GM12875 (cell line): ENCODE results near the gene TBX1.
A peak's percentile ranks its signal among the peaks of the same experiment; 100 is the strongest.

Experiments used
- H3K4me3 ChIP-seq: one replicate; pipeline ENCODE4 v1.5.1; 2011; ENCODE audit warnings: low read depth, low read length, control low read depth
- TF ChIP-seq, protein P1 (sequence below): IDR thresholded peaks from 2 replicates; pipeline ENCODE4 v1.5.1; 2011; ENCODE audit warnings: low read depth, mild to moderate bottlenecking, control low read depth, inconsistent platforms, low read length, moderate library complexity, borderline replicate concordance; ENCODE audit not compliant: insufficient read depth

Gene TBX1

DNA sequence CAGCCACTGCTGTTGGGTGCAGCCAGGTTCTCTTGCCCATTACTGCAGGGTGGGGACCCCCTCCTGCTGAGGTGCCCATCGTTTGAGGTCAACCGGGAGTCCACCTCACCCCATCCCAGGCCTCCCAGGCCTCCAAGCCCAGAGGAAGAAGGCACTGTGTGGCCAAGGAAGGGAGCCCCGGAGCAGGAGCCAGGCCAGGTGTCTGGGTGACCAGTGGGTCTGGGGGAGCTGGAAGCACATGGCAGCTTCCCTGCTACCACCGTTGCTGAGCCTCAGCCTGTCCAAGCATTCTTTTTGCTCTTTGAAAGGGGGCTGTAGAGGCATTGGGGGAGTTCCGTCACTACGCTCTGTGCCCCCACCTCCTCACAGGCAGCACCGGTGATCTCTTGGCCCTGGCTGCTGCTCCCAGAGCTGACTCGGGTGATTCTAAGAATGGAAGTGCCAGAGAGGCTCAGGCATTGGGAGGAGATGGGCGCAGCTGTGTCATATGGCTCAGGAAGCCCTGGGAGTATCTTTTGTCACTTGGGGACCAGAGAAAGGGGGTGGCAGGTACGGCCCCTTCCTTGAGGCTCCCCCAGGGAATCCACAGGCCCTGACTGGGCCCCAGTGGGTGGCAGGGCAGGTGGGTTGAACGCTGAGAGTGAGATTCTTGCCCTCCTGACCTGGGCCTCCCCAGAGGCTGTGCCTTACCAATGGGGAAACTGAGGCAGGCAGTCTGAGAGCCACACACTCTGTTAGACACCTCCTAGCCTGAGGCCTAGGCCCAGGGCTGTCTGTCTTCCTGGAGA, 44.3 kb upstream of the TBX1 start:
- TF ChIP-seq, protein P1, sequence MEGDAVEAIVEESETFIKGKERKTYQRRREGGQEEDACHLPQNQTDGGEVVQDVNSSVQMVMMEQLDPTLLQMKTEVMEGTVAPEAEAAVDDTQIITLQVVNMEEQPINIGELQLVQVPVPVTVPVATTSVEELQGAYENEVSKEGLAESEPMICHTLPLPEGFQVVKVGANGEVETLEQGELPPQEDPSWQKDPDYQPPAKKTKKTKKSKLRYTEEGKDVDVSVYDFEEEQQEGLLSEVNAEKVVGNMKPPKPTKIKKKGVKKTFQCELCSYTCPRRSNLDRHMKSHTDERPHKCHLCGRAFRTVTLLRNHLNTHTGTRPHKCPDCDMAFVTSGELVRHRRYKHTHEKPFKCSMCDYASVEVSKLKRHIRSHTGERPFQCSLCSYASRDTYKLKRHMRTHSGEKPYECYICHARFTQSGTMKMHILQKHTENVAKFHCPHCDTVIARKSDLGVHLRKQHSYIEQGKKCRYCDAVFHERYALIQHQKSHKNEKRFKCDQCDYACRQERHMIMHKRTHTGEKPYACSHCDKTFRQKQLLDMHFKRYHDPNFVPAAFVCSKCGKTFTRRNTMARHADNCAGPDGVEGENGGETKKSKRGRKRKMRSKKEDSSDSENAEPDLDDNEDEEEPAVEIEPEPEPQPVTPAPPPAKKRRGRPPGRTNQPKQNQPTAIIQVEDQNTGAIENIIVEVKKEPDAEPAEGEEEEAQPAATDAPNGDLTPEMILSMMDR = no peak
- no peak overlapping the region for H3K4me3 ChIP-seq

DNA sequence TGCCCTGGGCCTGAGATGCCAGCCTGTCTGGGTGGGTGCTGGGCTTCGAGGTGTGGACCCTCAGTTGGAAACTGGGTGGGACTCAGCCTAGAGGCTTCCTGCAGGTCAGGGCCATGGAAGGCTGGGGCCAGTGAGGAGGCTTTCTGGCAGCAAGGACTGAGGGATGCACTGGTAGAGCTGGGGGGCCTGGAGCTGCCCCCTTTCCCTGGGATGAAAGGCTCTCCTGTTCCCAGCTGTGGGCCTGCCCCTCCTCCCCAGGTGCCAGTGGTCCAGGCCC, 43.8 kb upstream of the TBX1 start:
- no peak overlapping the region for H3K4me3 ChIP-seq
- TF ChIP-seq, protein P1 = no peak

DNA sequence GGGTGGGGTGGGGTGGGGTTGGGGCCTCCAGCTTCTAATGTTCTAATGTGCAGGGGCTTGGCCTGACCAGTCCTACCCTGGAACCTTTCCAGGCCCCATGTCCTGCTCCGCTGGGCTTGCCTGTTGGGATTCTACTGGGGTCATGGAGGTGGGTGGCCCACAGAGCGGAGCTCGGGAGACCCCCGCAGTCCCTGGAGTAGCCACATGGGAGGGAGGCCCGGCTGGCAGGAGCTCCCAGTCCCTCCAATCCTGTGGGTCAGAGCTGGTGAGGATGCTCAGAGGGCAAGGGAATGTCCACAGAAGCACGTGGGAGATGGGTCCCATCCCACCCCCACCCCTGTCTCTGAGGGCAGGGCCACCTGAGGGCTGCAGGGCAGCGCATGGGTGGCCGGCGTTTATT, 43.4 kb upstream of the TBX1 start:
- TF ChIP-seq, protein P1 = no peak
- H3K4me3 ChIP-seq = no peak overlapping the region

DNA sequence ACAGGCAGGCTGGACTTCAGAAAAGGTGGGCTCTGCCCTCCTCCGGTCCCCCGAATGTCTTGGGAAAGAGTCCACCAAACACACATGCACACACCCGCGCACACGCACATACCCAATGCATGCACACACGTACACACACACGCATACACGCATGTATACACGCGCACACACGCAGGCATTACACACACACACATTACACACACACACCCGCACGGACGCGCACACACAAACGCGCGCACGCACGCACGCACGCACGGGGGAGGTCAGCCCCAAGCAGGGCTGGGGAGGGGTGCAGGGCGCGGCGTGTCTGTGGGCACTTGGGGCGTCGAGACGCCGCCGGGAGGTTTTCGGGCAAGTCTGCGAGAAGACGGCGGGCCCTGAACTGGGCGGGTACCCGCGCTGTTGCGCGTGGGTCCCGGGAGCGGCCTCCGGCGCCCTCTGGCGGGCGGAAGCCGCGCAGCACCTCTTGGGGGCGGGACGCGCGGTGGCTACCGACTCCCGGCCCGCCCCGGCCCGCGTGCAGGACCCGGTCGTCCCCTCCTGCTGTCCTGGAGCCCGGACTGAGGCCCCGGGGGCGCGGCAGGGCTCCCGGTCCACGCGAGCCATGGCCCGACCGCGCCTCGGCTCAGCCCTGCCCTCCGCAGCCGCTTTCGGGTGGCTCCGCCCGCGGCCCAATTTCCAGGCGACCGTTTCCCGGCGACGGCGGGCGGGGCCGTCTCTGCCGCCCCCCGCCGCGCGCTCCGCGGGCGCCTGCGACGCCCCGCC, 42.7 kb upstream of the TBX1 start:
- H3K4me3 ChIP-seq = peak overlapping the region; percentile 43
- TF ChIP-seq, protein P1 = peak; percentile 97

DNA sequence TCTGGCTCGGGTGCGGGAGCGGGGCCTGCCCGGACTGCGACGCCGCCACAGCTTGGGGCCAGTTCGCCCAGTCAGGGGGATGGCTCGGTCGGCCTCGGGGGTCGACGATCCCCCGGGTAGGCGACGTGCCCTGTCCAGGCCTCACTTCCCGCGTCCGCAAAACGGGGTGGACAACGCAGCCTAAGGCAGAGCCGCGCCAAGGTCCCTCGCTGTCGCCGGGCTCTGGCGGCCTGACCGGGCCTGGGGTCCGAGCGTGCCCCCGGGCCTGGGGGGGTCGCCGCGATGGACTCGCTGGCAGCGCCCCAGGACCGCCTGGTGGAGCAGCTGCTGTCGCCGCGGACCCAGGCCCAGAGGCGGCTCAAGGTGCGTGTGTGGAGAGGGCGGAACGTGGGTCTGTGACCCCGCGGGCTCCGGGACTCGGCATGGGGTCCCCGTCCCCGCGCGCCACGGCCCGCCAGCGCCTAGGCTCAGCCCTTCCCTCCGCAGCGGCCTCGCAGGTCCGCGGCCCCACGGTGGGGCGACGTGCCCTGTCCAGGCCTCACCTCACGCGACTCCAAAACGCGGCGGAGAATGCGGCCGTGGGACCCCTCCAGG, 42.0 kb upstream of the TBX1 start:
- H3K4me3 ChIP-seq = no peak overlapping the region
- TF ChIP-seq, protein P1 = no peak

DNA sequence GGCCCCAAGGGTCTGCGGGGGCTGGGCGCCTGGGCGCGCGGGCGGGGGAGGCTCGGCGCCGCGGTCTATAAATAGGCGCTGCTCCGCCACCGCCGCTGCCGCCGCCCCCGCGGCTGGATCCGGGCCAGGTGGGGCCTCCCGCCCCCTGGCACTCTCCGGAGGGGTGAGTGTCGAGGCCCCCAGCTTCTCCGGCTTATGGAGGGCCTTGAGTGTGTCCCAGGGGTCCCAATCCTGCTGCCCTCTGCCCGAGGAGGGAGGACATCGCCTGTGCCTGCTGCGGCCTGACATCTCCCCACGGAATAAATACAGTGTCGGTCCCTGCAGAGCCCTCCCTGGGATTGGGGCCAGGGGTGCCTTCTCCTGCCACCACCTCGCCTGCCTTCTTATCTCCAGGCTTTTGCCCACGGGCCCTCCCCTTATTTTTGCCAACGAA, 41.5 kb upstream of the TBX1 start:
- H3K4me3 ChIP-seq = no peak overlapping the region
- TF ChIP-seq, protein P1 = no peak
